Left colon (tissue), 2 donors: Measurements from ENCODE around the gene URB2. TPM values are rescaled to one million over a fixed set of nuclear protein-coding genes. Genes with fewer than 3 reads are reported as not detected.

Source experiments
- ATAC-seq: fragments of 200-7000 bp; cut with Tn5 transposase; one replicate; pipeline ENCODE4 v1.9.1; 2020; ENCODE audit warnings: mild to moderate bottlenecking, moderate library complexity
- DNase-seq, 2 donors: peaks; one replicate each; pipeline ENCODE4 v3.0.0-alpha.2; 2020
- intact Hi-C, 2 donors: fragments of 100-400 bp; cut with DNase I in 1 of 2; cut with micrococcal nuclease in 1 of 2; formaldehyde crosslinking; loops; one replicate each; pipeline versions ENCODE4 v1.11.2 to v1.14.0; 2022; cut with DNase I, micrococcal nuclease
- total RNA-seq, 2 donors: library from RNA; stranded (reverse); fragmentation: NEBNext Ultra II Directional; extraction: Animal tissue kit (Norgen Biotek cat#: 25700); gene quantifications; one replicate each; pipeline ENCODE4 v1.2.1, GENCODE V29; 2021
- donor health status: DM: no; HTN: no; CAD: no.
- donor health status: DM: yes; HTN: yes; CAD: no.

URB2 gene
- total RNA-seq, 2 donors from 2014 or later = 5.0 to 7.4 TPM

GRCh38 chr1:229637746-229638145 is 11.7 kb downstream of the URB2 start:
- intact Hi-C loops = no loop called here
- DNase-seq (no peak), ATAC-seq (no peak)

- peak; percentile 94 for ATAC-seq
- intact Hi-C loops = no loop called here
- peak; percentile 43 to 63 for DNase-seq
Observed at GRCh38 chr1:229640455-229640854, 14.4 kb downstream of the URB2 start.

DNA sequence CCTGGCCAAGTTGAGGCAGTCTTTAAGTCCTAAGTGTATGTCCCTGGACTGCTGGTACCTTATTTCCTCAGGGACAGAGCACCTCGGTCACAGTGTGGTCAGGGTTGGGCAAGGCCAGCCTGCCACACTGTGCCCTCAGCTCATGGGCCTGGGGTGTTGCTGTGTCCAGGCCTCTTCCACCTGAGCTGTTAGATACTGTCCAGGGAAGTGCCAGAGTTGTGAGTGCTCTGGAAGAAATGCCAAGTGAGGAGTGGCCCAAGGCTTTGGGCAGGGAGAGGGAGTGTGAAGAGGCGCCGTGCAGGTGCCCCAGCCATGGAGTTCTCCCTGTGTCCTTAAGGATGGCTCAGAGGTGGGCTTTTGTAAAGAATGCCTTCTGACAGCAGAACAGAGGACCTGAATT is 15.3 kb downstream of the URB2 start:
- intact Hi-C loops = no loop called here
- DNase-seq = no peak
- no peak for ATAC-seq

- ATAC-seq = no peak
- DNase-seq = no peak
- intact Hi-C loops = no loop called here
Observed at GRCh38 chr1:229642376-229642775, 16.3 kb downstream of the URB2 start.

GRCh38 chr1:229642970-229643369 is 16.9 kb downstream of the URB2 start:
- no peak for DNase-seq
- intact Hi-C loops = no loop called here
- no peak for ATAC-seq

DNA sequence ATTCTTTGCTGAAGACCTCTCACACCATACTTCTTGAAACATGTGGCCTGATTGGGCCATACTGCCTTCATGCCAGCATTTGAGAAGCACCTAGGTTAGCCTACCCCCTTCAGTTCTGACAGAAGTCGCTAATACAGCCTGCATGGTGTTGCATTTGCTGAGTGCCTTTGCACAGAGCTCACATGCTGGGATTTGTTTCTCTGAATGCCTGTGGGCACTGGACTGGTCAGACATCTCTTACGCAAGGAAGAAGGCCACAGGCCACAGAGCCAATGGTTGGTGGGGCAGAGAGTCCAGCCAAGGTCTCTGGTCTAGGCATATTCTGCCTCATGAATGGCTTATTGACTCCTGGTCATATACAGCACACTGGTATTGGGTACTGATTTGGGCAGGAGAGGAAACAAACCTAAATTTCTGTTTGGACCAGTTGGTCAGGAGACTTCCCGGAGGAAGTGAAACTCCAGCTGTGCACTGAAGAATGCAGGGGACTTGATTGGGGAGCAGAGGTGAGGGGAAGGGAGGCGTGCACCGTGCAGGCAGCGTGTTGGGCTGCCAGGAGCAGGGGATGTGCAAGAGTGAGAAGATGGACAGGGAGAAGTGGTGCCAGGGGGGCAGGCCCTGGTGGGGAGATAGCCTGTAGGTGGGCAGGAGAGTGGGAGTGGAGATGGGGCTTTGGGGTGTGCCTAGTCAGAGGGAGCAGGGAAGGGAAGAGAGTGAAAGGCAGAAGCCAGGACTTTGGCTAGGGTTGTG is 18.1 kb downstream of the URB2 start:
- DNase-seq (no peak), ATAC-seq (no peak)
- intact Hi-C loops = no loop called here

DNA sequence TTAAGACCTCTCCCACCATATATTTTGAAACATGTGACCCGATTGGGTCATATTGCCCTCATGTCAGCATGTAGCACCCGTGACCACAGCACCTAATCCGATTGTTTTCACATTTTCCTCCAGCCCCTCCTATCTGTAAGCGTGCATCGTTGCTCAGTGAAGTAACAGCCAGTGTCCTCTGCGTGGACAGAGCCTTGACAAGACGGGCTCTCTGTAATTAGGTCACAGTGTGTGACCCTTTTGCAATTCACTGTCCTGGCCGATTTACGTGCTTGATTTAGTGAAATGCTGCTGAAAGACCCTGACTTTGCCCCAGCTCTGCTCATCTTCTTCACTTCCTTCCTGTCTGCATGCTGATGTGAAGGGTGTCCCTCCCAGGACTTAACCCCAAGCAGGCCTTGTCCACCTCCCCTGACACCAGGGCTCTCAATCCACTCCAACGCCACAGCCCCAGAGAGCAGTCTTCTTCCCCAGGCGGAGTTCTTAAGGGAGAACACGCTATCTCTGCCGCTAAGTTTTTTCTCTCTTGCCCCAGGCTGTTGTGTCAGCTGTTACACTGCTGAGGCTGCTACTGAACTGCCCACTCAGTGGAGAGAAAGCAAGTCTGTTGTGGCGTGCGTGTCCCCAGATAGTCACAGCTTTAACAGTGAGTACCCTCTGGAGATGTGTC is 19.4 kb downstream of the URB2 start:
- intact Hi-C loops = no loop called here
- DNase-seq (no peak), ATAC-seq (no peak)

- ATAC-seq (no peak), DNase-seq (no peak)
- intact Hi-C loops = no loop called here
Observed at GRCh38 chr1:229648406-229648805, 22.4 kb downstream of the URB2 start.

DNA sequence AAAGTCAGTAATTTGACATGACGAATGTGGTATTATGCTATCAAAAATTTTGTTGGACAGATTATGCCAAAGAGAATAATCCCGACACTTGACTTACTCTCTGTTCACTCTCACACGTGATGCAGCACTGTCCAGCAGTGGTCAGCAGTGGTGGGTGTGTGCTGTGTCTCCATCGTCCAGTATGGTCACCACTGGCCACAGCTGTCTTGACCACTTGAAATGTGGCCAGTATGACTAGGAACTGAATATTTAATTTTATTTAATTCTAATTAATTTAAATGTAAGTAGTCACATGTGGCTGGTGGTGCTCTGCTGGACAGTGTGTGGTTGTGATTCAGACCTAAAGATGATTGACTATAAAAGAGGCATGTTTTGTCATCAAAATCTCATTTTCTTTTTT is 24.0 kb downstream of the URB2 start:
- DNase-seq (no peak), ATAC-seq (no peak)
- intact Hi-C loops = no loop called here

GRCh38 chr1:229651546-229651945 is 25.5 kb downstream of the URB2 start:
- DNase-seq (no peak), ATAC-seq (peak; percentile 98)
- intact Hi-C loops = no loop called here

GRCh38 chr1:229653420-229653819 is 27.4 kb downstream of the URB2 start:
- DNase-seq (no peak), ATAC-seq (no peak)
- intact Hi-C loops = no loop called here

- intact Hi-C loops = no loop called here
- DNase-seq (no peak), ATAC-seq (no peak)
Observed at GRCh38 chr1:229655781-229656180, 29.7 kb downstream of the URB2 start.

- DNase-seq = no peak
- intact Hi-C loops = no loop called here
Observed at GRCh38 chr1:229657993-229658755, 32.1 kb downstream of the URB2 start.

DNA sequence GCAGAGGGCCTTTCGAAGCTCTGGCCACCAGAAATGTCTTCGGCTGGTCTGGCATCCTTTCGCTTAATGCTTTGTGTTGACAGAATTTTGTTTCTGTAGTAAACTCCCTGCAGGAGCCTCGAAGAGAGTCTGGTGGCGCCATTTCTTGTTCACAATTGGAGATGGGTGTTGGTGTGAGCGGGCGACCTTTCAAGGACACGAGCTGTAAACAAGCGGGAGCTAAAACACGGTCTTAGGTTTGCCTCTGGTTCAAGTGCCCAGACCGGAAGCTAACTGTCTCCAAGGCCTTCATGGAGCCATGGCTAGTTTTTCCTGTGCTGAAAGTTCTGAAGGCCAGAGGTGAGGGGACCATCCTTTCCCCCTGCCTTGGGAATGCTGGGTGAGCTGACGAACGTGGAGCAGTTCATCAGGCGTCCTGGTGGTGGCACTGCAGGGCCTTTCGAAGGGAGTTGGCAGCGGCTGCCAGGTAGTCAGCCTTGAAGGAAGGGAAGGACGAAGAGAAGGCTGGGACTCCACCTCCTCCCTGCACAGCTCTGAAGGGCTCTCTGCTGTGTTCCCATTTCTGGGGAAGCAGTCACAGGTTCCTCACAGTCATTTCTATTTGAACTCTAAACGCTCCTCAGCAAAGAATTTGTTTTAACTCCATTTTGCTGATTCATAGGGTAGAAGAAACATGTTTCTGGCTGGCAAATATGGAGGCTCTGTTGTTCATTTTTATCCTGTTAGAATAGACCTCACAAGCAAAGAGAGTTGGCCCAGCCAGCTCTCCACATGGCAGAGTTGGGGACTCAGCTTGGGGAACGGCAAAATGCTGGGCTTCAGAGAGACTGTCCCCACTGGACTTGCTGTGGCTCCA is 35.2 kb downstream of the URB2 start:
- peak; percentile 99 for ATAC-seq
- intact Hi-C loops = no loop called here

More at GRCh38 chr1:229657993-229658755, 32.1 kb downstream of the URB2 start:
- ATAC-seq = no peak

DNA sequence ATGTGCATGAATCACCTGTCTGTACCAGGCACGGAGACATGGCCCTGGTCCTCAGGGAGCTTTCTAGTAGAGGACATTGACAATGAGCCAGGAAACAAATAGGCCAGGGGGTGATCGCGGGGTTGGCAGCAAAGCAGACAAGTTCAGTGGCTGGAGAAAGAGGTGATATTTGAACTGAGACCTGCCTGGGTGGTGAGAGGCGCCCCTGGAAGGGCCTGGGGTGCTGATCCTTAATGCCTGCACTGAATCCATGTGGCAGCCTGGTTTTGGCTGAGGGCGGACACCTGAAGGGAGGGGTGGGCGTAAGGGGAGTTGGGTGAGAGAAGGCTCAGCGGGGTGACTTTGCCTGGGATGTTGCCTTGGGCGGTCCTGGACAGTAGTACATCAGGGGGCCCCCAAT is 35.9 kb downstream of the URB2 start:
- intact Hi-C loops = loop anchor here in 1 of 2 donors (2.0 kb wide), 1 partner anchor 647 kb away; no protein-coding TSS in a partner anchor
- no peak for DNase-seq
- ATAC-seq = no peak

More for the DNA sequence above, 35.2 kb downstream of the URB2 start:
- peak; percentile 65 to 88 for DNase-seq

DNA sequence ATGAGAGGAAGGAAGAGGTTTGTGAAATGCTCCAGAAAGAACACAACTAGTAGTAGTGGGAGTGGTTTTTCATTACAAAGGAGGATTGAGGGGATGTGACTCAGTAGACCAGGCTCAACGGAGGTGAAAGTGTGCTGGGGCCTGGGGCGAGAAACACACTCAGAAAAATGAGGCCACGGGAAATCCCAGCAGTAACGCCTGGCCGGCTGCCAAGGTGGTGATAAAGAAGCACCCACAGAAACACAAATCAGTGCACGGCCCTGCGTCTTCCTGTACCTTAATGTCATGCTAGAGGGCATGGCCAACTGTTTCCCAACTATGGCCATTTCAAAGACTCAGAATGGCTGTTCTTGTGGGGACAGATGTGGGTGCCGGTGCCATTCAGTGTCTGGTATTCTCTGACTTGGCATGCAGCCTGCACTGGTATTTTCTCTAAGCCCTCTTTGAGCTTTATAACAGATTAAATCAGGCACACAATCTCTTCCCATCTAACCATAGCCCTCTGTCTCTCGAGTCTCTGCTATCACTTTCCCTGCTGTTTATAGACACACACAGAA is 38.2 kb downstream of the URB2 start:
- DNase-seq (peak in 1 of 2 donors; percentile 50), ATAC-seq (no peak)
- intact Hi-C loops = no loop called here

DNA sequence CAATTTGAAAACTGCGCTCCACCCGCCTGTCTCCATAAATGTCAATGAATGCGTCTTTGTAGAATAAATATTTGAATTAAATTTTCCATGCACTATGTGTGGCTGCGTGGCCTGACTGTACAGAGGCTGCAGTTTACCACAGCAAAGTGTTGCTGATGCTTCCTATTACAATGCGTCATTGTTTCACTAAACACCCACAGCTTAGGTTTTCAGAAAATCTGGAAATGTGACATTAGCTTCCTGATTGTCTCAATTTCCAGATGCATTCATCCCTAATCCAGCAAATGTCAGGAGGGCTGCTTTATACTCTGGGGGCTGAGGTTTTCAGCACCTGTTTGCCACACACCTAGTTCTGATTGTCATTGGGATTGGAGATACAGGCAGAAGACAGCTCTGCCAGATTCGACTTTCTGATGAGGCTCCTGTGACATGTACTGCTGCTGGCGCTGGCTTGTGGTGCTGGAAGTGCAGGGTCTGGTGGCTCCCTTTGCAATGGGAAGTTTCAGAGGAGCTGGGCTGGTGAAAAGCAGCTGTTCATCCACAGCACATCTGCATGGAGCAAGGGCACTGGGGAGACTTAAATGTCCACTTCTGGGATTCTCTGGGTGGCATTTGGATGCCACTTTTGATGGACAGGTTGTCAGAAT is 40.0 kb downstream of the URB2 start:
- ATAC-seq (no peak), DNase-seq (no peak)
- intact Hi-C loops = no loop called here

DNA sequence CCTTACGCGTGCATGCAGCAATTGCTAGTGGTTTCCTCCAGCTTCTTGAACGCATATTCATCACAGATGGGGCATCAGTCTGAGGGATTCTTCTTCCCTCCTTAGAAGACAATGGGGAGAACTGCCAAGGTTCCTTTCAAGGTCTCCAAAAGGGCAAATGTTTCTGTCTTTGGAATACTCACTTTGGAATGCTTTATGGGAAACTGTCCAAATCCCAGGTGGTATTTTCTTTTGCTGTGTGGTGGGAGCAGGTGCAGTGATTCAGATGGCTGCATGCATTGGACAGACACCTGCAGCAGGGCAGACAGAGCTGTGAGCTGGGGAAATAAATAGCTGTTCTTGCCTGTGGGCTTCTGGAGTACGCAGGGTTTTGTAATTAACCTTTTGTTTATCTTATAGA is 40.5 kb downstream of the URB2 start:
- no peak for ATAC-seq
- DNase-seq = no peak
- intact Hi-C loops = no loop called here
